Fibroblast of lung (primary cell): Measurements from ENCODE around the gene ZMYM4. TPM values are rescaled to one million over a fixed set of nuclear protein-coding genes. Genes with fewer than 3 reads are reported as not detected.

Experiments used
- DNase-seq, 2 donors: peaks; one replicate each; pipeline versions ENCODE4 v3.0.0 to v3.0.0-alpha.2; 2010; ENCODE audit warnings: low read depth in 2 of 2
- H2AFZ ChIP-seq: 2 replicates; pipeline ENCODE4 v1.5.1; 2012; ENCODE audit warnings: low read length, control low read depth, inconsistent platforms
- H3K27ac ChIP-seq: 2 replicates; pipeline ENCODE4 v1.5.1; 2011; ENCODE audit warnings: low read length, control low read depth; ENCODE audit not compliant: insufficient read depth
- H3K27me3 ChIP-seq: 2 replicates; pipeline ENCODE4 v1.5.1; 2011; ENCODE audit warnings: mild to moderate bottlenecking, low read length; ENCODE audit not compliant: control insufficient read depth, insufficient read depth
- H3K36me3 ChIP-seq: 2 replicates; pipeline ENCODE4 v1.5.1; 2011; ENCODE audit warnings: low read length; ENCODE audit not compliant: control insufficient read depth, insufficient read depth
- H3K4me1 ChIP-seq: 2 replicates; pipeline ENCODE4 v1.5.1; 2011; ENCODE audit warnings: low read length; ENCODE audit not compliant: control insufficient read depth, insufficient read depth; ENCODE audit errors: extremely low read depth
- H3K4me2 ChIP-seq: 2 replicates; pipeline ENCODE4 v1.5.1; 2011; ENCODE audit warnings: low read length, control low read depth; ENCODE audit not compliant: insufficient read depth; ENCODE audit errors: extremely low read depth
- H3K4me3 ChIP-seq, 4 experiments: fragments of 200-600 bp in 1 of 4; sonication (generic) in 1 of 4; replicated peaks in 1 of 4; 2 replicates each; pipeline ENCODE4 v1.5.1; 2011 to 2016; ENCODE audit warnings: low read length in 4 of 4, low read depth in 3 of 4, mild to moderate bottlenecking in 3 of 4, control low read depth in 2 of 4, inconsistent platforms in 1 of 4, mixed read lengths in 1 of 4; ENCODE audit not compliant: insufficient read depth in 1 of 4; ENCODE audit errors: control extremely low read depth in 1 of 4
- H3K79me2 ChIP-seq: 2 replicates; pipeline ENCODE4 v1.5.1; 2012; ENCODE audit warnings: mild to moderate bottlenecking, low read length, inconsistent platforms; ENCODE audit not compliant: control insufficient read depth, insufficient read depth
- H3K9ac ChIP-seq: 2 replicates; pipeline ENCODE4 v1.5.1; 2011; ENCODE audit warnings: mild to moderate bottlenecking, low read length, control low read depth; ENCODE audit not compliant: insufficient read depth
- H3K9me3 ChIP-seq: 2 replicates; pipeline ENCODE4 v1.5.1; 2012; ENCODE audit warnings: low read depth, low read length; ENCODE audit not compliant: control insufficient read depth, insufficient read depth
- H4K20me1 ChIP-seq: 2 replicates; pipeline ENCODE4 v1.5.1; 2011; ENCODE audit warnings: low read length; ENCODE audit not compliant: control insufficient read depth, insufficient read depth; ENCODE audit errors: extremely low read depth
- CTCF ChIP-seq, 2 donors: IDR thresholded peaks in 1 of 2; conservative IDR thresholded peaks in 1 of 2; 1 replicate in 1 of 2; 2 replicates in 1 of 2; pipeline ENCODE4 v1.5.1; 2011 to 2012; ENCODE audit warnings: low read length in 2 of 2, control low read depth in 1 of 2, inconsistent platforms in 1 of 2, low read depth in 1 of 2, mild to moderate bottlenecking in 1 of 2
- EZH2 ChIP-seq: IDR thresholded peaks from 2 replicates; pipeline ENCODE4 v1.5.1; 2012; ENCODE audit warnings: low read length, control low read depth, mild to moderate bottlenecking; ENCODE audit errors: missing control alignments
- polyA plus RNA-seq, 2 donors: library from polyadenylated mRNA; depleted of rRNA in 1 of 2; stranded (reverse) in 1 of 2; unstranded in 1 of 2; fragments of >200 nt; gene quantifications; 2 replicates each; pipeline ENCODE4 v1.2.1, GENCODE V29; 2011 to 2012; ENCODE audit warnings: missing spikeins in 1 of 2
- total RNA-seq: library from RNA; depleted of rRNA; stranded (reverse); fragments of >200 nt; gene quantifications from 2 replicates; pipeline ENCODE4 v1.2.1, GENCODE V29; 2014

ZMYM4 gene
- total and polyA plus RNA-seq, 2 donors (not counting 1 experiment from before 2014, with no cell fraction given): 40.5 to 54.1 TPM

GRCh38 chr1:35282172-35282571 lies 13.7 kb downstream of the ZMYM4 start:
- Histone ChIP-seq H3K36me3 (no peaks in the 10 kb centered on the region), H3K4me3 (no peak overlapping the region), H3K79me2 (peaks cover 36% of the 10 kb centered on the region), H3K4me2 (no peak overlapping the region), H4K20me1 (no peaks in the 10 kb centered on the region), H3K4me1 (no peaks in the 10 kb centered on the region), H2AFZ (no peak overlapping the region), H3K9ac (no peak overlapping the region), H3K27ac (no peak overlapping the region), H3K9me3 (no peaks in the 10 kb centered on the region), H3K27me3 (no peaks in the 10 kb centered on the region)
- TF ChIP-seq EZH2: no peak
- TF ChIP-seq CTCF (conservative IDR thresholded peaks at IDR 0.05 in 1 of 2, IDR thresholded peaks at IDR 0.05 in 1 of 2; ENCODE audit: low read depth in 1 of 2, low read length in 2 of 2): no peak
- DNase-seq: no peak

GRCh38 chr1:35284852-35285251 lies 16.3 kb downstream of the ZMYM4 start:
- no peak overlapping the region for H2AFZ ChIP-seq
- no peaks in the 10 kb centered on the region for H3K4me1 ChIP-seq
- no peaks in the 10 kb centered on the region for H3K27me3 ChIP-seq
- no peak overlapping the region for H3K9ac ChIP-seq
- no peaks in the 10 kb centered on the region for H4K20me1 ChIP-seq
- H3K79me2 ChIP-seq: peaks cover 38% of the 10 kb centered on the region
- H3K9me3 ChIP-seq: no peaks in the 10 kb centered on the region
- no peak for DNase-seq
- no peaks in the 10 kb centered on the region for H3K36me3 ChIP-seq
- no peak overlapping the region for H3K27ac ChIP-seq
- no peak overlapping the region for H3K4me2 ChIP-seq
- TF ChIP-seq CTCF (conservative IDR thresholded peaks at IDR 0.05 in 1 of 2, IDR thresholded peaks at IDR 0.05 in 1 of 2; ENCODE audit: low read depth in 1 of 2, low read length in 2 of 2) (no peak), EZH2 (no peak)
- no peak overlapping the region for H3K4me3 ChIP-seq

- no peaks in the 10 kb centered on the region for H3K9me3 ChIP-seq
- H3K9ac ChIP-seq: no peak overlapping the region
- H3K4me3 ChIP-seq: no peak overlapping the region
- peaks cover 2% of the 10 kb centered on the region for H3K36me3 ChIP-seq
- TF ChIP-seq CTCF (conservative IDR thresholded peaks at IDR 0.05 in 1 of 2, IDR thresholded peaks at IDR 0.05 in 1 of 2; ENCODE audit: low read depth in 1 of 2, low read length in 2 of 2) (no peak), EZH2 (no peak)
- H3K79me2 ChIP-seq: peaks cover 41% of the 10 kb centered on the region
- H3K27ac ChIP-seq: no peak overlapping the region
- H3K4me1 ChIP-seq: no peaks in the 10 kb centered on the region
- H3K27me3 ChIP-seq: no peaks in the 10 kb centered on the region
- H2AFZ ChIP-seq: no peak overlapping the region
- H3K4me2 ChIP-seq: no peak overlapping the region
- no peaks in the 10 kb centered on the region for H4K20me1 ChIP-seq
- DNase-seq: no peak
Observed at GRCh38 chr1:35285771-35286606, 17.5 kb downstream of the ZMYM4 start.
